Measurements from ENCODE around the gene RUSC2.
"Not testable (repeated sequence)": the region's sequence is repeated elsewhere in the genome, so short reads cannot be mapped to it uniquely, and the experiment has no call there.

The RUSC2 gene

GRCh38 chr9:35498245-35498644 lies 8.3 kb downstream of the RUSC2 start:
- not testable (repeated sequence) for DNase-seq

GRCh38 chr9:35499029-35499700 lies 9.3 kb downstream of the RUSC2 start:
- no peak for DNase-seq

- no peak for DNase-seq
These were observed 9.8 kb downstream of the RUSC2 start for GRCh38 chr9:35499701-35500030.

- no peak for DNase-seq
These were observed 10.3 kb downstream of the RUSC2 start for GRCh38 chr9:35500130-35500748.

GRCh38 chr9:35501946-35502345 lies 12.0 kb downstream of the RUSC2 start:
- DNase-seq, result no peak

- DNase-seq, result no peak
These were observed 16.4 kb downstream of the RUSC2 start for GRCh38 chr9:35506359-35506758.

- no peak for DNase-seq
These were observed 18.2 kb downstream of the RUSC2 start for GRCh38 chr9:35508069-35508468.

GRCh38 chr9:35510383-35510753 lies 20.5 kb downstream of the RUSC2 start:
- DNase-seq, result no peak

GRCh38 chr9:35510754-35511428 lies 21.0 kb downstream of the RUSC2 start:
- no peak for DNase-seq

- no peak for DNase-seq
These were observed 21.5 kb downstream of the RUSC2 start for GRCh38 chr9:35511453-35511852.

- no peak for DNase-seq
These were observed 25.9 kb downstream of the RUSC2 start for GRCh38 chr9:35515766-35516165.

- no peak for DNase-seq
These were observed 26.6 kb downstream of the RUSC2 start for GRCh38 chr9:35516479-35516878.

- DNase-seq, result no peak
These were observed 27.2 kb downstream of the RUSC2 start for GRCh38 chr9:35517131-35517530.

GRCh38 chr9:35517552-35518224 lies 27.8 kb downstream of the RUSC2 start:
- no peak for DNase-seq

GRCh38 chr9:35518225-35518821 lies 28.4 kb downstream of the RUSC2 start:
- no peak for DNase-seq

GRCh38 chr9:35518981-35519679 lies 29.2 kb downstream of the RUSC2 start:
- DNase-seq, result no peak

GRCh38 chr9:35519692-35520363 lies 29.9 kb downstream of the RUSC2 start:
- DNase-seq, result no peak

- DNase-seq, result no peak
These were observed 30.4 kb downstream of the RUSC2 start for GRCh38 chr9:35520364-35520710.

GRCh38 chr9:35521708-35522107 lies 31.8 kb downstream of the RUSC2 start:
- no peak for DNase-seq

GRCh38 chr9:35522187-35522586 lies 32.3 kb downstream of the RUSC2 start:
- no peak for DNase-seq

- DNase-seq, result no peak
These were observed 32.8 kb downstream of the RUSC2 start for GRCh38 chr9:35522700-35523099.

GRCh38 chr9:35523556-35523955 lies 33.6 kb downstream of the RUSC2 start:
- DNase-seq, result not testable (repeated sequence)
